Lung (tissue), 12 donors: ENCODE results near the gene NUDT22. TPM values are rescaled to one million over a fixed set of nuclear protein-coding genes. Genes with fewer than 3 reads are reported as not detected.
A peak's percentile ranks its signal among the peaks of the same experiment; 100 is the strongest.

Experiments used
- ATAC-seq: fragments of 200-7000 bp; cut with Tn5 transposase; one replicate; pipeline ENCODE4 v1.9.1; 2020; ENCODE audit warnings: moderate number of reproducible peaks; ENCODE audit not compliant: insufficient read depth, low FRiP score
- DNase-seq, 3 donors: peaks; one replicate each; pipeline ENCODE4 v3.0.0-alpha.2; 2013 to 2017
- H3K27ac ChIP-seq, 2 donors: one replicate each; pipeline ENCODE4 v1.5.1; 2013; ENCODE audit warnings: mild to moderate bottlenecking in 2 of 2, moderate library complexity in 2 of 2, control low read depth in 1 of 2, inconsistent platforms in 1 of 2, low read depth in 1 of 2, low read length in 1 of 2
- H3K27me3 ChIP-seq, 3 donors: one replicate each; pipeline ENCODE4 v1.5.1; 2013; ENCODE audit warnings: low read length in 2 of 3; ENCODE audit not compliant: control insufficient read depth in 3 of 3, insufficient read depth in 3 of 3
- H3K36me3 ChIP-seq, 4 donors: one replicate each; pipeline ENCODE4 v1.5.1; 2013; ENCODE audit warnings: low read length in 4 of 4, mild to moderate bottlenecking in 1 of 4, moderate library complexity in 1 of 4; ENCODE audit not compliant: control insufficient read depth in 4 of 4, insufficient read depth in 4 of 4
- H3K4me1 ChIP-seq, 5 donors: one replicate each; pipeline ENCODE4 v1.5.1; 2013; ENCODE audit warnings: low read length in 5 of 5, mild to moderate bottlenecking in 2 of 5, moderate library complexity in 1 of 5; ENCODE audit not compliant: control insufficient read depth in 5 of 5, insufficient read depth in 5 of 5
- H3K4me3 ChIP-seq: one replicate; pipeline ENCODE4 v1.5.1; 2013; ENCODE audit warnings: mild to moderate bottlenecking, control low read depth, moderate library complexity
- H3K9ac ChIP-seq, 2 donors: one replicate each; pipeline ENCODE4 v1.5.1; 2013; ENCODE audit warnings: low read length in 2 of 2, control low read depth in 1 of 2; ENCODE audit not compliant: insufficient read depth in 1 of 2
- H3K9me3 ChIP-seq, 4 donors: one replicate each; pipeline ENCODE4 v1.5.1; 2013; ENCODE audit warnings: low read length in 3 of 4, mild to moderate bottlenecking in 1 of 4, moderate library complexity in 1 of 4; ENCODE audit not compliant: control insufficient read depth in 4 of 4, insufficient read depth in 3 of 4
- CTCF ChIP-seq: IDR thresholded peaks from 2 replicates; pipeline ENCODE4 v1.5.1; 2012; ENCODE audit warnings: mild to moderate bottlenecking; ENCODE audit errors: control extremely low read depth, extremely low read depth
- WGBS, 2 donors: extraction: QIAGEN DNeasy Blood & Tissue Kit; methylation state at CpG; one replicate each; pipeline ENCODE4 v1.1.7; 2013; 5-methylcytosine and 5-hydroxymethylcytosine counted together
- polyA plus RNA-seq, 2 donors: library from polyadenylated mRNA; stranded (reverse); fragments of 200-250 nt; gene quantifications; one replicate each; pipeline ENCODE4 v1.2.1, GENCODE V29; 2013
- total RNA-seq, 2 donors: library from RNA; depleted of rRNA in 1 of 2; stranded (reverse); fragments of >200 nt in 1 of 2; gene quantifications; one replicate each; pipeline ENCODE4 v1.2.1, GENCODE V29; 2014 to 2021
- donor health status: control.
- donor health status: control.
- donor health status: Bipolar disorder and iron deficiency.
- donor health status: healthy.
- donor health status: DM: yes; HTN: yes; CAD: no.

The NUDT22 gene
- total and polyA plus RNA-seq, 4 donors, result 23.7 to 90.2 (median 64.9) TPM

GRCh38 chr11:64249563-64250414 lies 23.7 kb downstream of the NUDT22 start:
- no peak overlapping the region for H3K27ac ChIP-seq
- H3K9me3 ChIP-seq, result no peaks in the 10 kb centered on the region
- H3K27me3 ChIP-seq, result no peaks in the 10 kb centered on the region
- DNase-seq (no peak), ATAC-seq (no peak)
- no peak overlapping the region for H3K4me3 ChIP-seq
- no peak for TF ChIP-seq CTCF
- WGBS, 2 donors, result 84 to 87% methylated on average over 8 of the region's 8 CpGs
- H3K9ac ChIP-seq, result no peak overlapping the region
- H3K4me1 ChIP-seq, result peaks cover 0 to 34% (median 14%) of the 10 kb centered on the region in 5 donors
- H3K36me3 ChIP-seq, result peaks cover 0 to 5% (median under 1%) of the 10 kb centered on the region in 4 donors

GRCh38 chr11:64250415-64251015 lies 24.4 kb downstream of the NUDT22 start:
- Histone ChIP-seq H3K4me1 (peaks cover 0 to 28% (median 12%) of the 10 kb centered on the region in 5 donors), H3K9me3 (no peaks in the 10 kb centered on the region), H3K27ac (no peak overlapping the region), H3K36me3 (peaks cover 0 to 11% (median 2%) of the 10 kb centered on the region in 4 donors), H3K4me3 (no peak overlapping the region), H3K27me3 (no peaks in the 10 kb centered on the region), H3K9ac (no peak overlapping the region)
- TF ChIP-seq CTCF, result no peak
- ATAC-seq (no peak), DNase-seq (peak in 1 of 3 donors; percentile 26)
- WGBS, 2 donors, result 23 to 27% methylated on average over 13 of the region's 13 CpGs

- WGBS, 2 donors, result 1% methylated on average over 63 to 75 of the region's 75 CpGs
- TF ChIP-seq CTCF, result peak; percentile 35
- peaks cover 0 to 26% (median 9%) of the 10 kb centered on the region in 5 donors for H3K4me1 ChIP-seq
These were observed 25.1 kb downstream of the NUDT22 start, which contains the start of gene PLCB3 for GRCh38 chr11:64251016-64251752. TSS of gene PLCB3 (plus strand) at chr11:64251530. CDS start at chr11:64251650, 120 bp downstream.

More at GRCh38 chr11:64251016-64251752, 25.1 kb downstream of the NUDT22 start, which contains the start of gene PLCB3:
- peak within 1 kb of the TSS in 1 of 2 donors; percentile 58 for H3K9ac ChIP-seq
- H3K36me3 ChIP-seq, result peaks cover 0 to 17% (median 2%) of the 10 kb centered on the region in 4 donors
- H3K27ac ChIP-seq, result peak within 1 kb of the TSS; percentile 24 to 63
- peak within 1 kb of the TSS; percentile 62 for H3K4me3 ChIP-seq
- DNase-seq, result peak; percentile 44 to 70 (median 49)
- peak; percentile 73 for ATAC-seq
- H3K27me3 ChIP-seq, result no peaks in the 10 kb centered on the region
- H3K9me3 ChIP-seq, result no peaks in the 10 kb centered on the region
